SK-N-DZ (cell line): ENCODE data around the gene NOC2L.
"Not testable (repeated sequence)": the region's sequence is repeated elsewhere in the genome, so short reads cannot be mapped to it uniquely, and the experiment has no call there.

Source experiments
- DNase-seq: peaks from one replicate; pipeline ENCODE4 v3.0.0-alpha.2; 2015; ENCODE audit warnings: low spot score
- small RNA-seq, 2 experiments: library from RNA; depleted of rRNA; stranded (forward); fragments of <200 nt; gene quantifications; one replicate each; pipeline ENCODE3, GENCODE V24; 2014

The NOC2L gene

GRCh38 chr1:904310-904950 lies 54.6 kb downstream of the NOC2L start:
- DNase-seq, result peak; percentile 66

GRCh38 chr1:903721-904271 lies 55.3 kb downstream of the NOC2L start:
- no peak for DNase-seq

- DNase-seq, result no peak
Measured at GRCh38 chr1:903305-903704, 55.8 kb downstream of the NOC2L start.

- DNase-seq, result no peak
Measured at GRCh38 chr1:902802-903201, 56.3 kb downstream of the NOC2L start.

GRCh38 chr1:901108-901859 lies 57.8 kb downstream of the NOC2L start:
- no peak for DNase-seq

GRCh38 chr1:899636-900317 lies 59.3 kb downstream of the NOC2L start:
- DNase-seq, result no peak

GRCh38 chr1:897951-898350 lies 61.1 kb downstream of the NOC2L start:
- not testable (repeated sequence) for DNase-seq

GRCh38 chr1:897226-897625 lies 61.8 kb downstream of the NOC2L start:
- no peak for DNase-seq

Small RNAs within 50 kb of the gene (small RNA-seq; reads per million reads assigned to genes)
- 0 reads per million in 2 experiments for gene AL645608.3
- 0 reads per million in 2 experiments for gene AL645608.4
